Endothelial cell of umbilical vein (primary cell): ENCODE data around the gene SMAD7. TPM values are rescaled to one million over a fixed set of nuclear protein-coding genes. Genes with fewer than 3 reads are reported as not detected.
A peak's percentile ranks its signal among the peaks of the same experiment; 100 is the strongest.

Experiments
- BruUV-seq: library from RNA; stranded (reverse); fragments of 400-500 nt; replicated peaks from 2 replicates; lab custom pipeline; 2021; lab: Mats Ljungman, UMichigan
- CTCF ChIA-PET: fragments of 300-600, 350-600 bp; sonication (Branson Sonifier 250); formaldehyde crosslinking; loops from one replicate; lab custom pipeline; 2021; ENCODE audit warnings: antibody characterized with exemption, inconsistent platforms; lab: Charles Lee
- POLR2A ChIA-PET: fragments of 300-600, 350-600 bp; sonication (Branson Sonifier 250); formaldehyde crosslinking; loops from one replicate; lab custom pipeline; 2021; ENCODE audit warnings: antibody characterized with exemption, inconsistent platforms; lab: Charles Lee
- DNase-seq: peaks from one replicate; pipeline ENCODE4 v3.0.0-alpha.2; 2011; ENCODE audit warnings: low read depth, low spot score
- FAIRE-seq: peaks from 2 replicates; lab custom pipeline; 2011; peaks lifted over from hg19 to GRCh38; lab: Jason Lieb, UNC
- H2AFZ ChIP-seq: 2 replicates; pipeline ENCODE4 v1.6.0; 2012; ENCODE audit warnings: low read depth, low read length, control low read depth, inconsistent platforms
- H3K27ac ChIP-seq: 2 replicates; pipeline ENCODE4 v1.5.1; 2011; ENCODE audit warnings: low read depth, mild to moderate bottlenecking, control low read depth, low read length, moderate library complexity; ENCODE audit not compliant: insufficient read depth
- H3K27me3 ChIP-seq, 2 experiments: 2 replicates each; pipeline versions ENCODE4 v1.6.0 to v1.6.1; 2011; ENCODE audit warnings: low read length in 2 of 2, mixed read lengths in 1 of 2; ENCODE audit not compliant: control insufficient read depth in 2 of 2, insufficient read depth in 2 of 2
- H3K36me3 ChIP-seq, 2 experiments: 2 replicates in 1 of 2; 3 replicates in 1 of 2; pipeline ENCODE4 v1.5.1; 2011; ENCODE audit warnings: low read length in 2 of 2, mild to moderate bottlenecking in 1 of 2, moderate library complexity in 1 of 2; ENCODE audit not compliant: control insufficient read depth in 2 of 2, insufficient read depth in 2 of 2; ENCODE audit errors: extremely low read depth in 1 of 2
- H3K4me1 ChIP-seq: 3 replicates; pipeline ENCODE4 v1.5.1; 2011; ENCODE audit warnings: mild to moderate bottlenecking, low read length; ENCODE audit not compliant: control insufficient read depth, insufficient read depth; ENCODE audit errors: extremely low read depth
- H3K4me2 ChIP-seq: 2 replicates; pipeline ENCODE4 v1.6.1; 2011; ENCODE audit warnings: low read length, control low read depth, mixed read lengths; ENCODE audit not compliant: insufficient read depth
- H3K4me3 ChIP-seq, 3 experiments: fragments of 200-600 bp in 1 of 3; sonication (generic), shearing (Covaris generic) in 1 of 3; replicated peaks in 1 of 3; 2 replicates each; pipeline ENCODE4 v1.5.1; 2011 to 2016; ENCODE audit warnings: control low read depth in 3 of 3, low read length in 3 of 3, mild to moderate bottlenecking in 2 of 3, inconsistent platforms in 1 of 3, low read depth in 1 of 3, moderate library complexity in 1 of 3; ENCODE audit not compliant: insufficient read depth in 1 of 3
- H3K79me2 ChIP-seq: 2 replicates; pipeline ENCODE4 v1.6.0; 2012; ENCODE audit warnings: low read length, inconsistent platforms; ENCODE audit not compliant: control insufficient read depth, insufficient read depth
- H3K9ac ChIP-seq: replicated peaks from 2 replicates; pipeline ENCODE3; 2011; ENCODE audit warnings: low read length, control low read depth; ENCODE audit not compliant: insufficient read depth; ENCODE audit errors: extremely low read depth
- H3K9me1 ChIP-seq: replicated peaks from 3 replicates; pipeline ENCODE4 v1.6.0; 2011; ENCODE audit warnings: mild to moderate bottlenecking, low read length; ENCODE audit not compliant: control insufficient read depth, insufficient read depth; ENCODE audit errors: extremely low read depth
- H3K9me3 ChIP-seq: replicated peaks from 2 replicates; pipeline ENCODE4 v1.5.1; 2012; ENCODE audit warnings: low read length, inconsistent platforms; ENCODE audit not compliant: control insufficient read depth, insufficient read depth
- H4K20me1 ChIP-seq: replicated peaks from 2 replicates; pipeline ENCODE3; 2011; ENCODE audit warnings: mild to moderate bottlenecking, low read length; ENCODE audit not compliant: control insufficient read depth, insufficient read depth; ENCODE audit errors: extremely low read depth
- EZH2 ChIP-seq: IDR thresholded peaks from 2 replicates; pipeline ENCODE4 v1.6.1; 2012; ENCODE audit warnings: borderline replicate concordance, low read depth, mild to moderate bottlenecking, moderate library complexity, low read length, inconsistent platforms; ENCODE audit not compliant: severe bottlenecking
- FOS ChIP-seq: IDR thresholded peaks from 2 replicates; pipeline ENCODE4 v1.6.1; 2011; ENCODE audit warnings: mild to moderate bottlenecking, low read length, moderate library complexity, borderline replicate concordance; ENCODE audit not compliant: insufficient read depth
- GATA2 ChIP-seq: IDR thresholded peaks from 2 replicates; pipeline ENCODE4 v1.7.0; 2011; ENCODE audit warnings: low read depth, mild to moderate bottlenecking, moderate library complexity, mixed read lengths, low read length; ENCODE audit not compliant: insufficient read length, insufficient read depth
- JUN ChIP-seq: IDR thresholded peaks from 2 replicates; pipeline ENCODE4 v1.6.1; 2011; ENCODE audit warnings: borderline replicate concordance, low read depth; ENCODE audit not compliant: insufficient read length, insufficient read depth
- MYC ChIP-seq: IDR thresholded peaks from one replicate; pipeline ENCODE4 v1.6.1; 2011; ENCODE audit warnings: mild to moderate bottlenecking, low read depth, low read length
- dilution Hi-C: fragments of 300-500 bp; cut with MboI; formaldehyde crosslinking; loops from one replicate; pipeline ENCODE4 v1.15.0; 2019; ENCODE audit warnings: low sequenced_read_pairs; ENCODE audit not compliant: extremely low pct_ligation_motif_present
- intact Hi-C: fragments of 100-400 bp; cut with micrococcal nuclease; formaldehyde crosslinking; loops from one replicate; pipeline ENCODE4 v1.10.0; 2022
- polyA plus RNA-seq, 4 experiments: library from polyadenylated mRNA; depleted of rRNA in 3 of 4; stranded (reverse) in 3 of 4; unstranded in 1 of 4; fragments of >200 nt; gene quantifications; 2 replicates each; pipeline versions ENCODE4 v1.2.1 to v1.2.3, GENCODE V29; 2011 to 2012; ENCODE audit warnings: missing spikeins in 1 of 4
- total RNA-seq: library from RNA; stranded (reverse); gene quantifications from 2 replicates; pipeline ENCODE4 v1.2.3, GENCODE V29; 2021
- TF ChIP-seq, protein P1 (sequence below), 2 donors: IDR thresholded peaks; 1 replicate in 1 of 2; 2 replicates in 1 of 2; pipeline ENCODE4 v1.5.1; 2011; ENCODE audit warnings: low read length in 2 of 2, mild to moderate bottlenecking in 2 of 2, moderate library complexity in 2 of 2, control low read depth in 1 of 2, inconsistent platforms in 1 of 2, low read depth in 1 of 2; ENCODE audit not compliant: insufficient read depth in 1 of 2; ENCODE audit errors: extremely low read depth in 1 of 2

SMAD7 gene
- total and polyA plus RNA-seq, 2 donors (not counting 3 experiments of a cell fraction or from before 2014, with no cell fraction given) = 3.6 to 8.0 TPM

DNA sequence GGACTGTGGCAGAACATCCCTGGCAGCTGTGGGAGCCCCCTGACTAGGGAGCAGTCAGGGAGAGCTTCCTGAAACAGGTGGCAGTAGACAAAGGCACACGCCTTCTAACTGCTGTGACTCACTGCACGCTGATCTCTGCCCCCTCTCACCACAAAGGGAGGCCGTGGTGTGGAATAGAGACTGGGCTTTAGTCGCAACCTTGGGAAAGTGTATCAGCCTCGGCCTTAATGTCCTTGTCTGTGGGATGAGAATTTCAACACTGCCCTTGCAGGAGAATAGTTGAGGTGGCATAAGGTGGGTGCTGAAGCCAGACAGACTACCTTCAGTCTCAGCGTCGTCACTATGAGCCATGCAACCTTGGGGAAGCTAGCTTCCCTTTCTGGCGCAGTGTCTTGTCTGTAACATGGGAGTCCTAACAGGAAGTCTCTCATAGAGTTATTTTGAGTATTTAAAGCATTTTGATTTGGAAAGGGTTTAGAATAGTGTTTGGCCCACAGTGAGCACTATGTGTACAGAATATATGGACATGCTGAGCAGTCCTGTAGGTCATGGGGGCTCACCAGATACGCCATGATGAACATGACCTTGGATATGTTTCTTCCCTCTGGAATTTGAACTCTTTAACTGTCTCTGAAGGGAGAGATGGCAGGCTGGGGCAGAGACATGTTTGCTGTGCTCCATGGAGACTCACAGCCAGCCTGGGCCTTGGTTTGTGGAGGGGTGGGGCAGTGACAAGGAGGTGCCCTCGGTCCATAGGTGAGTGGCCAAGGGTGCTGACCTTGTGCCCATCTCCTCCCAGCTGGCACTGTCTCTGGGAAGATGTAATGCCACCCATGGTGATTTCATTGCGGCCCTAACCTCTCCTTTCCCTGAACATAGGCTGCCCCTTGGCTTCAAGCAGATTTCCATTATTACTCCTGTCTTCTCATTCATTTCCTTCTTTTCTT, 29.5 kb upstream of the SMAD7 start:
- no peaks in the 10 kb centered on the region for H3K27me3 ChIP-seq
- dilution Hi-C loops = no loop called here
- H3K9me1 ChIP-seq = no peaks in the 10 kb centered on the region
- no peak for TF ChIP-seq FOS
- no peak for TF ChIP-seq JUN
- ChIA-PET POLR2A (no interaction called here), CTCF (no interaction called here)
- no peak overlapping the region for H3K9ac ChIP-seq
- no peak overlapping the region for H3K4me2 ChIP-seq
- H2AFZ ChIP-seq = no peak overlapping the region
- no peaks in the 10 kb centered on the region for H4K20me1 ChIP-seq
- no peaks in the 10 kb centered on the region for H3K79me2 ChIP-seq
- H3K9me3 ChIP-seq = no peaks in the 10 kb centered on the region
- H3K36me3 ChIP-seq = no peaks in the 10 kb centered on the region
- peak; percentile 28 for FAIRE-seq
- no peak for DNase-seq
- intact Hi-C loops = no loop called here
- no peak overlapping the region for H3K27ac ChIP-seq
- peaks cover 7% of the 10 kb centered on the region for H3K4me1 ChIP-seq
- no peak overlapping the region for H3K4me3 ChIP-seq
- no TSS peak for BruUV-seq

- DNase-seq (no peak), FAIRE-seq (no peak)
- dilution Hi-C loops (no loop called here), intact Hi-C loops (loop anchor here (2.0 kb wide), 1 partner anchor 17 kb away; no protein-coding TSS in a partner anchor)
- TF ChIP-seq, protein P1, sequence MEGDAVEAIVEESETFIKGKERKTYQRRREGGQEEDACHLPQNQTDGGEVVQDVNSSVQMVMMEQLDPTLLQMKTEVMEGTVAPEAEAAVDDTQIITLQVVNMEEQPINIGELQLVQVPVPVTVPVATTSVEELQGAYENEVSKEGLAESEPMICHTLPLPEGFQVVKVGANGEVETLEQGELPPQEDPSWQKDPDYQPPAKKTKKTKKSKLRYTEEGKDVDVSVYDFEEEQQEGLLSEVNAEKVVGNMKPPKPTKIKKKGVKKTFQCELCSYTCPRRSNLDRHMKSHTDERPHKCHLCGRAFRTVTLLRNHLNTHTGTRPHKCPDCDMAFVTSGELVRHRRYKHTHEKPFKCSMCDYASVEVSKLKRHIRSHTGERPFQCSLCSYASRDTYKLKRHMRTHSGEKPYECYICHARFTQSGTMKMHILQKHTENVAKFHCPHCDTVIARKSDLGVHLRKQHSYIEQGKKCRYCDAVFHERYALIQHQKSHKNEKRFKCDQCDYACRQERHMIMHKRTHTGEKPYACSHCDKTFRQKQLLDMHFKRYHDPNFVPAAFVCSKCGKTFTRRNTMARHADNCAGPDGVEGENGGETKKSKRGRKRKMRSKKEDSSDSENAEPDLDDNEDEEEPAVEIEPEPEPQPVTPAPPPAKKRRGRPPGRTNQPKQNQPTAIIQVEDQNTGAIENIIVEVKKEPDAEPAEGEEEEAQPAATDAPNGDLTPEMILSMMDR (IDR thresholded peaks at IDR 0.05; ENCODE audit: extremely low read depth in 1 of 2, insufficient read depth in 1 of 2, low read depth in 1 of 2, low read length in 2 of 2) = no peak
- TF ChIP-seq GATA2 (no peak), MYC (no peak), JUN (no peak), EZH2 (no peak), FOS (no peak)
- no peaks in the 10 kb centered on the region for H4K20me1 ChIP-seq
- BruUV-seq = no TSS peak
- no peak overlapping the region for H2AFZ ChIP-seq
- H3K4me1 ChIP-seq = peaks cover 11% of the 10 kb centered on the region
- H3K27ac ChIP-seq = no peak overlapping the region
- CTCF ChIA-PET = no interaction called here
- no peaks in the 10 kb centered on the region for H3K79me2 ChIP-seq
- no peak overlapping the region for H3K4me3 ChIP-seq
- no peaks in the 10 kb centered on the region for H3K36me3 ChIP-seq
- H3K9ac ChIP-seq = no peak overlapping the region
- H3K9me3 ChIP-seq = no peaks in the 10 kb centered on the region
- POLR2A ChIA-PET = no interaction called here
- H3K4me2 ChIP-seq = no peak overlapping the region
- H3K27me3 ChIP-seq = no peaks in the 10 kb centered on the region
- H3K9me1 ChIP-seq = no peaks in the 10 kb centered on the region
These were observed 27.1 kb upstream of the SMAD7 start for GRCh38 chr18:48977914-48978313.
